PC-9 (cell line): ENCODE data around the gene MTX1. TPM values are rescaled to one million over a fixed set of nuclear protein-coding genes. Genes with fewer than 3 reads are reported as not detected.

ENCODE experiments used
- BruUV-seq: library from RNA; stranded (reverse); fragments of 400-500 nt; replicated peaks from 2 replicates; lab custom pipeline; 2021; lab: Mats Ljungman, UMichigan
- CTCF ChIA-PET: fragments of 300-600 bp; sonication (Branson Sonifier 250); formaldehyde crosslinking; loops from one replicate; lab custom pipeline; 2022; ENCODE audit warnings: antibody characterized with exemption; lab: Charles Lee
- POLR2A ChIA-PET: fragments of 300-600 bp; sonication (Branson Sonifier 250); formaldehyde crosslinking; loops from one replicate; lab custom pipeline; 2022; ENCODE audit warnings: antibody characterized with exemption; ENCODE audit not compliant: unreplicated experiment; lab: Charles Lee
- DNase-seq, 2 experiments: peaks; one replicate each; pipeline versions ENCODE4 v3.0.0 to v3.0.0-alpha.2; 2015 to 2022; ENCODE audit warnings: mixed read lengths in 1 of 2
- H2AFZ ChIP-seq: fragments of 200-600 bp; sonication (generic); 2 replicates; pipeline ENCODE4 v1.8.1; 2017; ENCODE audit warnings: antibody characterized with exemption
- H3F3A ChIP-seq: fragments of 200-600 bp; sonication (generic); 2 replicates; pipeline ENCODE4 v1.8.1; 2017; ENCODE audit warnings: antibody characterized with exemption, mild to moderate bottlenecking, low read depth; ENCODE audit not compliant: insufficient read depth
- H3K27ac ChIP-seq: fragments of 200-600 bp; sonication (generic); 2 replicates; pipeline ENCODE4 v1.6.1; 2016; ENCODE audit warnings: mixed run types
- H3K27me3 ChIP-seq: fragments of 200-600 bp; sonication (generic); 2 replicates; pipeline ENCODE4 v1.6.1; 2016; ENCODE audit warnings: low read depth, mixed run types; ENCODE audit not compliant: insufficient read depth
- H3K36me3 ChIP-seq: fragments of 200-600 bp; sonication (generic); 2 replicates; pipeline ENCODE4 v1.6.1; 2016; ENCODE audit warnings: low read depth, mixed run types
- H3K4me1 ChIP-seq: fragments of 200-600 bp; sonication (generic); replicated peaks from 2 replicates; pipeline ENCODE4 v1.6.1; 2016; ENCODE audit warnings: mixed run types; ENCODE audit not compliant: insufficient read depth
- H3K4me2 ChIP-seq: fragments of 200-600 bp; sonication (generic); 2 replicates; pipeline ENCODE4 v1.6.1; 2017; ENCODE audit warnings: mixed run types
- H3K4me3 ChIP-seq: fragments of 200-600 bp; sonication (generic); 2 replicates; pipeline ENCODE4 v1.6.1; 2016; ENCODE audit warnings: mixed run types
- H3K79me2 ChIP-seq: fragments of 200-600 bp; sonication (generic); 2 replicates; pipeline ENCODE4 v1.6.1; 2017; ENCODE audit warnings: low read depth, mixed run types
- H3K9me2 ChIP-seq: fragments of 200-600 bp; sonication (generic); 2 replicates; pipeline ENCODE4 v1.8.1; 2017; ENCODE audit warnings: mild to moderate bottlenecking; ENCODE audit not compliant: insufficient read depth
- H3K9me3 ChIP-seq: fragments of 200-600 bp; sonication (generic); 2 replicates; pipeline ENCODE4 v1.8.1; 2016; ENCODE audit warnings: low read depth; ENCODE audit not compliant: insufficient read depth
- H4K20me1 ChIP-seq: fragments of 200-600 bp; sonication (generic); 2 replicates; pipeline ENCODE4 v1.8.1; 2017; ENCODE audit not compliant: insufficient read depth
- EZH2 ChIP-seq: fragments of 200-600 bp; sonication (generic); IDR thresholded peaks from 2 replicates; pipeline ENCODE4 v1.8.0; 2017; ENCODE audit warnings: antibody characterized with exemption, low read depth
- intact Hi-C: fragments of 100-400 bp; cut with micrococcal nuclease; formaldehyde crosslinking; loops from one replicate; pipeline ENCODE4 v1.10.0; 2022; ENCODE audit not compliant: unreplicated experiment
- total RNA-seq: library from RNA; stranded (reverse); gene quantifications from 2 replicates; pipeline ENCODE4 v1.2.3, GENCODE V29; 2021
- TF ChIP-seq, protein P1 (sequence below): fragments of 200-600 bp; sonication (generic); conservative IDR thresholded peaks from 2 replicates; pipeline ENCODE4 v1.6.1; 2017; ENCODE audit warnings: mixed run types, antibody characterized with exemption, mild to moderate bottlenecking, moderate library complexity

MTX1 gene
- total RNA-seq, 1 experiment from 2014 or later = 56.1 TPM

DNA sequence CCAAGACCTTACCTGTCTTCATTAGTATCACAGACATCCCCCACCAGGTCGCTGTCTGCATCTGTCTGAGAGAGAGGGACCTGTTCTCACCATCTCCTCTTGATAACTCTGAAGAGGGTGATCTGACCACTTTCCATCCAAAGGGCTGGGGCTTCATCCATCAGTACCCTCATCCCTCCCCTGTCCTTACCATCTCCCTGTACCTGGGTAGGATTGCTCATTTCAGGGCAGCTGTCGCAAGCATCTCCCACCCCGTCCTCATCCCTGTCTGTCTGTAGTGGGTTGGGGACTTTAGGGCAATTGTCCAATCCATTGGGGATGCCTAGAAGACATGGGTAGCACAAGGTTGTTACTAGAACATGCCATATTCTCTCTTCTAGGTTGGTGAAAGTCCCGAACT lies 8.7 kb upstream of the MTX1 start:
- intact Hi-C loops = no loop called here
- Histone ChIP-seq H3F3A (no peaks in the 10 kb centered on the region; the same call in 1 of the 2 replicates), H3K27ac (no peak overlapping the region), H4K20me1 (no peaks in the 10 kb centered on the region), H2AFZ (no peak overlapping the region), H3K4me2 (no peak overlapping the region), H3K79me2 (no peaks in the 10 kb centered on the region), H3K9me3 (no peaks in the 10 kb centered on the region), H3K36me3 (no peaks in the 10 kb centered on the region), H3K27me3 (no peaks in the 10 kb centered on the region), H3K4me1 (no peaks in the 10 kb centered on the region), H3K9me2 (no peaks in the 10 kb centered on the region), H3K4me3 (no peak overlapping the region)
- DNase-seq = no peak
- no peak for TF ChIP-seq EZH2
- TF ChIP-seq, protein P1, sequence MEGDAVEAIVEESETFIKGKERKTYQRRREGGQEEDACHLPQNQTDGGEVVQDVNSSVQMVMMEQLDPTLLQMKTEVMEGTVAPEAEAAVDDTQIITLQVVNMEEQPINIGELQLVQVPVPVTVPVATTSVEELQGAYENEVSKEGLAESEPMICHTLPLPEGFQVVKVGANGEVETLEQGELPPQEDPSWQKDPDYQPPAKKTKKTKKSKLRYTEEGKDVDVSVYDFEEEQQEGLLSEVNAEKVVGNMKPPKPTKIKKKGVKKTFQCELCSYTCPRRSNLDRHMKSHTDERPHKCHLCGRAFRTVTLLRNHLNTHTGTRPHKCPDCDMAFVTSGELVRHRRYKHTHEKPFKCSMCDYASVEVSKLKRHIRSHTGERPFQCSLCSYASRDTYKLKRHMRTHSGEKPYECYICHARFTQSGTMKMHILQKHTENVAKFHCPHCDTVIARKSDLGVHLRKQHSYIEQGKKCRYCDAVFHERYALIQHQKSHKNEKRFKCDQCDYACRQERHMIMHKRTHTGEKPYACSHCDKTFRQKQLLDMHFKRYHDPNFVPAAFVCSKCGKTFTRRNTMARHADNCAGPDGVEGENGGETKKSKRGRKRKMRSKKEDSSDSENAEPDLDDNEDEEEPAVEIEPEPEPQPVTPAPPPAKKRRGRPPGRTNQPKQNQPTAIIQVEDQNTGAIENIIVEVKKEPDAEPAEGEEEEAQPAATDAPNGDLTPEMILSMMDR = no peak
- CTCF ChIA-PET = no interaction called here
- BruUV-seq = no TSS peak
- POLR2A ChIA-PET = no interaction called here

DNA sequence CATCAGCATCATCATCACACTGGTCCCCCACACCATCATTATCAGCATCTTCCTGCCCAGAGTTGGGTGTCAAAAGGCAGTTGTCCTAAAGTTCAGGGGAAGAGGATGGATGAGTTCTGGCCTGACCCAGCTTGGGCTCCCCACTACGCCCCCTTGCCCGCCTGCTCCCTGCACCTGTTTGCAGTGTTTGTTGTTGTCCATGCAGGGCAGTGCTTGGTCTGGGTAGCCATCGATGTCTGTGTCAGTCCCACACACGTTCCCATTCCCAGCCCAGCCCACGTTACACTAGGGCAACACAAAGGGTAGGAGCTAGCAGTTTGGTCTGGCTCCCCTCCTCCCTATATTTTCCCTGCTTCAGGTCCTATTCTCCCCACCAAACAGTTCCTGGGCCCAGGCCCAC lies 7.6 kb upstream of the MTX1 start:
- H3F3A ChIP-seq = no peaks in the 10 kb centered on the region; the same call in 1 of the 2 replicates
- intact Hi-C loops = no loop called here
- no peaks in the 10 kb centered on the region for H3K9me3 ChIP-seq
- H3K27me3 ChIP-seq = no peaks in the 10 kb centered on the region
- H3K27ac ChIP-seq = no peak overlapping the region
- ChIA-PET CTCF (no interaction called here), POLR2A (interaction anchor here (0.6 kb wide), 1 partner anchor 28 kb away, joined by 4 read pairs; the partner anchor contains the start of gene KRTCAP2)
- no peak overlapping the region for H3K4me2 ChIP-seq
- H3K9me2 ChIP-seq = no peaks in the 10 kb centered on the region
- no peaks in the 10 kb centered on the region for H3K4me1 ChIP-seq
- no peak for TF ChIP-seq EZH2
- TF ChIP-seq, protein P1 = no peak
- DNase-seq = no peak
- no peaks in the 10 kb centered on the region for H4K20me1 ChIP-seq
- no peak overlapping the region for H2AFZ ChIP-seq
- BruUV-seq = no TSS peak
- H3K4me3 ChIP-seq = no peak overlapping the region
- no peaks in the 10 kb centered on the region for H3K79me2 ChIP-seq
- H3K36me3 ChIP-seq = no peaks in the 10 kb centered on the region

DNA sequence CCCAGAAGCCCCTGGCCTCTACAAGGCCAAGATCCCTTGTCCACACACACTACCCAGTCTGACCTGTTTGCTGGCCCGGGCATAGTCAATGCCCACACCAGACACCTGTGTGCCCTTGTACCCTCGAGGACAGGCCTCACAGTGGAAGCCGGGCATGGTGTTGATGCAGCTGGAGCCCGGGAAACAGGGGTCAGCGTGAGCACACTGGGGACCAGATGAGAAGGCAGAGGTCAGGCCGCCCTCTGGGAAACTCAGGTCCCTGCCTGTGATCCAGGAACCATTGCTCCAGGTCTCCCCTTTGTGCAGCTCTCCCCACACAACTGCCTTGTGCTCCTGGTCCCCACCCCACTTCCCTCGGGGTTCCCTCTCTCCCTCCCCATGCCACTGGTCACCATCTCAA lies 6.3 kb upstream of the MTX1 start:
- no peak overlapping the region for H3K4me2 ChIP-seq
- H3K9me3 ChIP-seq = no peaks in the 10 kb centered on the region
- H3K27me3 ChIP-seq = no peaks in the 10 kb centered on the region
- ChIA-PET POLR2A (no interaction called here), CTCF (interaction anchor here (0.8 kb wide), 1 partner anchor 27 kb away, joined by 4 read pairs; no protein-coding TSS in a partner anchor)
- H3K27ac ChIP-seq = no peak overlapping the region
- H4K20me1 ChIP-seq = no peaks in the 10 kb centered on the region
- peaks cover 3% of the 10 kb centered on the region; the same call in 1 of the 2 replicates for H3F3A ChIP-seq
- no peak for DNase-seq
- H2AFZ ChIP-seq = no peak overlapping the region
- H3K36me3 ChIP-seq = no peaks in the 10 kb centered on the region
- peaks cover 4% of the 10 kb centered on the region for H3K4me1 ChIP-seq
- intact Hi-C loops = no loop called here
- no peak overlapping the region for H3K4me3 ChIP-seq
- H3K9me2 ChIP-seq = no peaks in the 10 kb centered on the region
- H3K79me2 ChIP-seq = no peaks in the 10 kb centered on the region
- no TSS peak for BruUV-seq
- no peak for TF ChIP-seq EZH2
- TF ChIP-seq, protein P1 = no peak
